Neural crest cell (in vitro differentiated cells): ENCODE results near the gene PRELID1. TPM values are rescaled to one million over a fixed set of nuclear protein-coding genes. Genes with fewer than 3 reads are reported as not detected.

Experiments
- DNase-seq: peaks from one replicate; pipeline ENCODE4 v3.0.0; 2021; ENCODE audit warnings: low read depth, mixed read lengths, low spot score
- H3K27ac Mint-ChIP-seq: one replicate; pipeline ENCODE4 v1.8.0; 2021; ENCODE audit warnings: mild to moderate bottlenecking, mixed read lengths; ENCODE audit not compliant: unreplicated experiment
- H3K27me3 Mint-ChIP-seq: 2 replicates; pipeline ENCODE4 v1.8.0; 2021; ENCODE audit warnings: low read depth, mild to moderate bottlenecking, mixed read lengths
- H3K36me3 Mint-ChIP-seq: 2 replicates; pipeline ENCODE4 v1.8.0; 2021; ENCODE audit warnings: low read depth, mild to moderate bottlenecking, mixed read lengths
- H3K4me1 Mint-ChIP-seq: 2 replicates; pipeline ENCODE4 v1.8.0; 2021; ENCODE audit warnings: mixed read lengths
- H3K4me3 Mint-ChIP-seq: one replicate; pipeline ENCODE4 v1.8.0; 2021; ENCODE audit warnings: mild to moderate bottlenecking, mixed read lengths
- H3K9me3 Mint-ChIP-seq: 2 replicates; pipeline ENCODE4 v1.8.0; 2021; ENCODE audit warnings: mixed read lengths
- total RNA-seq: library from RNA; stranded (reverse); gene quantifications from 2 replicates; pipeline ENCODE4 v1.2.1, GENCODE V29; 2021
- TF ChIP-seq, protein P1 (sequence below): fragments of 200-600 bp; sonication (generic); conservative IDR thresholded peaks from 2 replicates; pipeline ENCODE4 v1.5.0; 2021; ENCODE audit warnings: antibody characterized with exemption, mild to moderate bottlenecking

Gene PRELID1
- total RNA-seq, 1 donor from 2014 or later, result 169 TPM

DNA sequence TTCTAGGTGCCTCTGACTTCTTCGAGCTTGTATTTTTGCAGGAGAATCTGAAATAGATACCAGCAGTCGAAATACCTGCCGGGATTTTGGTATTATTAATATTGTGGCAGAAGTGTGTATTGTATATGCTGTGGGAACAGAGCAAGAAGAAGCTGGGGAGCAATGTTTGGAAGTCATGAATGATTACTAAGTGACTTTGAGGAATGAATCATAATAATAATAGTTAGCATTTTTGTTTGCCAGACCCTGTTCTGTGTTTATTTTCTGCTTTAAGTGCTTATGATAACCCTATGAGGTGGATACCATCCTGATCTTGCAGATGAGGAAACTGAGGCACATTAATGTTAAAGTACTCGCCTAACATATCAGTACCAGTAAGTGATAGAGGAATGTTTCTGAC is 32.5 kb upstream of the PRELID1 start:
- Mint-ChIP-seq H3K9me3 (no peaks in the 10 kb centered on the region), H3K36me3 (peaks cover 17% of the 10 kb centered on the region), H3K27me3 (no peaks in the 10 kb centered on the region), H3K4me3 (no peak overlapping the region), H3K4me1 (no peaks in the 10 kb centered on the region), H3K27ac (no peak overlapping the region)
- no peak for DNase-seq
- TF ChIP-seq, protein P1, sequence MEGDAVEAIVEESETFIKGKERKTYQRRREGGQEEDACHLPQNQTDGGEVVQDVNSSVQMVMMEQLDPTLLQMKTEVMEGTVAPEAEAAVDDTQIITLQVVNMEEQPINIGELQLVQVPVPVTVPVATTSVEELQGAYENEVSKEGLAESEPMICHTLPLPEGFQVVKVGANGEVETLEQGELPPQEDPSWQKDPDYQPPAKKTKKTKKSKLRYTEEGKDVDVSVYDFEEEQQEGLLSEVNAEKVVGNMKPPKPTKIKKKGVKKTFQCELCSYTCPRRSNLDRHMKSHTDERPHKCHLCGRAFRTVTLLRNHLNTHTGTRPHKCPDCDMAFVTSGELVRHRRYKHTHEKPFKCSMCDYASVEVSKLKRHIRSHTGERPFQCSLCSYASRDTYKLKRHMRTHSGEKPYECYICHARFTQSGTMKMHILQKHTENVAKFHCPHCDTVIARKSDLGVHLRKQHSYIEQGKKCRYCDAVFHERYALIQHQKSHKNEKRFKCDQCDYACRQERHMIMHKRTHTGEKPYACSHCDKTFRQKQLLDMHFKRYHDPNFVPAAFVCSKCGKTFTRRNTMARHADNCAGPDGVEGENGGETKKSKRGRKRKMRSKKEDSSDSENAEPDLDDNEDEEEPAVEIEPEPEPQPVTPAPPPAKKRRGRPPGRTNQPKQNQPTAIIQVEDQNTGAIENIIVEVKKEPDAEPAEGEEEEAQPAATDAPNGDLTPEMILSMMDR, result no peak

DNA sequence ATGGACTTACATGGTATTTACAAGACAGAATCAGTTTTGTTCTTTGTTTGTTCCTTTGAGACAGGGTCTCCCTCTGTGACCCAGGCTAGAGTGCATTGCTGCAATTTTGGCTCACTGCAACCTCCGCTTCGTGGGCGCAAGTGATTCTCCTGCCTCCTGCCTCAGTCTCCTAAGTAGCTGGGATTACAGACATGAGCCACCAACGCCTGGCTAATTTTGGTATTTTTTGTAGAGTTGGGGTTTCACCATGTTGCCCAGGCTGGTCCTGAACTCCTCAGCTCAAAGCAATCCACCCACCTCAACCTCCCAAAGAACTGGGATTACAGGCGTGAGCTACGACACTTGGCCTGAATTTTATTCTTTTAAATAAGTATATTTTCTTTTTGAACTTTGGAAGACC is 27.7 kb upstream of the PRELID1 start:
- H3K27ac Mint-ChIP-seq, result no peak overlapping the region
- H3K27me3 Mint-ChIP-seq, result no peaks in the 10 kb centered on the region
- TF ChIP-seq, protein P1, result no peak
- DNase-seq, result no peak
- no peaks in the 10 kb centered on the region for H3K9me3 Mint-ChIP-seq
- no peaks in the 10 kb centered on the region for H3K4me1 Mint-ChIP-seq
- H3K36me3 Mint-ChIP-seq, result peaks cover 14% of the 10 kb centered on the region
- H3K4me3 Mint-ChIP-seq, result no peak overlapping the region

DNA sequence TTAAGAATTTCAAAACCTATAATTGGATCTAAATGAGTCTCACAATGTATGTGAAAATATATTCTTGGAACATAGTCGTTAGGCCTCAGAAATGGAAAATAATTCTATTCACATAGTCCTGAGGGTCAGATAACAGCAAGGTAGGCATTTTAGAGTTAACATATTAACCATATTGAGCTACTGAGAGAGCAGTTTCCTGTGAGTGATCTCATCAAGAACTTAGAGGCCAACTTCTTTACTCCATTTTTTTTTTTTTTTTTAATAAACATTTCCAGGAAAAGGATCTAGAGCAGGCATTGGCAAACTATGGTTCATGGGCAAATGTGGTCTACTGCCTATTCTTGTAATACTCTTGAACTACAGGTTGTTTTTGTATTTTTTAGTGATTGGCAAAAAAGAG is 26.7 kb upstream of the PRELID1 start:
- no peak overlapping the region for H3K4me3 Mint-ChIP-seq
- H3K9me3 Mint-ChIP-seq, result no peaks in the 10 kb centered on the region
- no peak overlapping the region for H3K27ac Mint-ChIP-seq
- peaks cover 10% of the 10 kb centered on the region for H3K36me3 Mint-ChIP-seq
- TF ChIP-seq, protein P1, result no peak
- DNase-seq, result no peak
- no peaks in the 10 kb centered on the region for H3K27me3 Mint-ChIP-seq
- no peaks in the 10 kb centered on the region for H3K4me1 Mint-ChIP-seq

DNA sequence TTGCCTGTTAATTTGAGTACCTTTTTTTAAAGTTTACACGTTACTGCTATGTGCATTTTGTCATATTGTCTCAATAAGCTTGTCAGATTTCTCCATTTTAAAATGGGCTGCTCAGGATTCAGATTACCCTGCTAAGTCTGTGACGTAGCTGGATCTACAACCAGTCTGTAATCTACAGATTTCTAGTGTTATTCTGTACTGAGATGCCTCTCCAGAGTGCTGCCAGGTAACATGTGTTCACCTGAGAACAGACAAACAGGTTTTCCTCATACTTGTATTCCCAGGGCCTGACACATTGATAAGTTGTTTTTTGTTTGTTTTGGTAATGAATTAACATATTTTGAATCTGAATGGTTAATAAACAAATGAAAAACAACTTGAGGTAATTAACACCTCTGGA is 15.4 kb upstream of the PRELID1 start:
- Mint-ChIP-seq H3K4me1 (no peaks in the 10 kb centered on the region), H3K4me3 (no peak overlapping the region), H3K27me3 (no peaks in the 10 kb centered on the region), H3K27ac (no peak overlapping the region), H3K9me3 (no peaks in the 10 kb centered on the region), H3K36me3 (peaks cover 31% of the 10 kb centered on the region)
- no peak for DNase-seq
- TF ChIP-seq, protein P1, result no peak

DNA sequence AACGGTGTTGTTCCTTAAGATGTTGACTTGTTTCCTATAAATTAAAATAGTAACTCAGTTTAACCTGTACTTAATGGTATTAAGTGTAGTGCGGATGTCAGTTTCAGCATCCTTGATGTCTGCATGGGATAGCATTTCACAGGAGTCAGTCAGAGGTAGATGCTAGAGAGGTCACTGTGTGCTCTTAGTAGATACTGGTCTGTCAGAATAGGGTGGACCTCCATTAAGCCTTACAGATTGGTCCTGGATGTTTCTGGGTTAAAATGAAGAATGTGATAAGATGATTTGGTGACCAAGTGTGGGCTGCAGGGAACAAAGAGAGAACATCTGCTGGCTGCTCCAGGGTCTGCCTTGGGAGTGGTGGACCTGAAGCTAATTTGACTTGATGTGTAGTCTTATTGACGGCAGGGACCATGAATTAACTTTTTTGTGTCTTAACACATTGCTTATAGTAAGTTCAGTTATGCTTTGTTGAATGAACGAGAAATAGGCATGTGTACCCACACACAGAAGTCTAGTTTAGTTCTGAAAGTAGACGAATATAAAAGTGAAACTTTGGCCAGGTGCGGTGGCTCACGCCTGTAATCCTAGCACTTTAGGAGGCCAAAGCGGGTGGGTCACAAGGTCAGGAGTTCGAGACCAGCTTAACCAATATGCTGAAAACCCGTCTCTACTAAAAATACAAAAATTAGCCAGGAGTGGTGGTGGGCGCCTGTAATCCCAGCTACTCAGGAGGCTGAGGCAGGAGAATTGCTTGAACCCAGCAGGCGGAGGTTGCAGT is 12.6 kb upstream of the PRELID1 start:
- H3K27me3 Mint-ChIP-seq, result no peaks in the 10 kb centered on the region
- DNase-seq, result no peak
- no peaks in the 10 kb centered on the region for H3K4me1 Mint-ChIP-seq
- TF ChIP-seq, protein P1, result no peak
- H3K9me3 Mint-ChIP-seq, result no peaks in the 10 kb centered on the region
- H3K36me3 Mint-ChIP-seq, result peaks cover 28% of the 10 kb centered on the region
- H3K4me3 Mint-ChIP-seq, result no peak overlapping the region
- H3K27ac Mint-ChIP-seq, result no peak overlapping the region
